WERI-Rb-1 (cell line): ENCODE measurements around the gene FBN3.

Experiments used
- DNase-seq: peaks from one replicate; pipeline ENCODE4 v3.0.0-alpha.2; 2020
- H3K27ac ChIP-seq: fragments of 250-450 bp; sonication (Bioruptor Pico); 2 replicates; pipeline ENCODE4 v1.5.1; 2020; ENCODE audit warnings: mild to moderate bottlenecking, moderate library complexity
- H3K27me3 ChIP-seq: fragments of 250-450 bp; sonication (Bioruptor Pico); 2 replicates; pipeline ENCODE4 v1.5.1; 2021; ENCODE audit warnings: mild to moderate bottlenecking, low read depth, moderate library complexity; ENCODE audit not compliant: insufficient read depth, severe bottlenecking
- H3K36me3 ChIP-seq: fragments of 250-450 bp; sonication (Bioruptor Pico); 2 replicates; pipeline ENCODE4 v1.5.1; 2020; ENCODE audit warnings: mild to moderate bottlenecking, moderate library complexity
- H3K4me3 ChIP-seq: 2 replicates; pipeline ENCODE4 v1.5.1; 2011; ENCODE audit warnings: low read depth, mild to moderate bottlenecking, control low read depth, low read length
- H3K9me3 ChIP-seq: fragments of 250-450 bp; sonication (Bioruptor Pico); 2 replicates; pipeline ENCODE4 v1.5.1; 2021; ENCODE audit warnings: mild to moderate bottlenecking, moderate library complexity; ENCODE audit not compliant: severe bottlenecking
- TF ChIP-seq, protein P1 (sequence below): IDR thresholded peaks from 2 replicates; pipeline ENCODE4 v1.5.1; 2011; ENCODE audit warnings: low read depth, mild to moderate bottlenecking, control low read depth, inconsistent platforms, low read length

Gene FBN3

GRCh38 chr19:8146877-8147581, 2.4 kb downstream of the FBN3 start:
- Histone ChIP-seq H3K27me3 (no peaks in the 10 kb centered on the region), H3K4me3 (no peak overlapping the region), H3K36me3 (no peaks in the 10 kb centered on the region), H3K27ac (no peak overlapping the region), H3K9me3 (no peaks in the 10 kb centered on the region)
- TF ChIP-seq, protein P1, sequence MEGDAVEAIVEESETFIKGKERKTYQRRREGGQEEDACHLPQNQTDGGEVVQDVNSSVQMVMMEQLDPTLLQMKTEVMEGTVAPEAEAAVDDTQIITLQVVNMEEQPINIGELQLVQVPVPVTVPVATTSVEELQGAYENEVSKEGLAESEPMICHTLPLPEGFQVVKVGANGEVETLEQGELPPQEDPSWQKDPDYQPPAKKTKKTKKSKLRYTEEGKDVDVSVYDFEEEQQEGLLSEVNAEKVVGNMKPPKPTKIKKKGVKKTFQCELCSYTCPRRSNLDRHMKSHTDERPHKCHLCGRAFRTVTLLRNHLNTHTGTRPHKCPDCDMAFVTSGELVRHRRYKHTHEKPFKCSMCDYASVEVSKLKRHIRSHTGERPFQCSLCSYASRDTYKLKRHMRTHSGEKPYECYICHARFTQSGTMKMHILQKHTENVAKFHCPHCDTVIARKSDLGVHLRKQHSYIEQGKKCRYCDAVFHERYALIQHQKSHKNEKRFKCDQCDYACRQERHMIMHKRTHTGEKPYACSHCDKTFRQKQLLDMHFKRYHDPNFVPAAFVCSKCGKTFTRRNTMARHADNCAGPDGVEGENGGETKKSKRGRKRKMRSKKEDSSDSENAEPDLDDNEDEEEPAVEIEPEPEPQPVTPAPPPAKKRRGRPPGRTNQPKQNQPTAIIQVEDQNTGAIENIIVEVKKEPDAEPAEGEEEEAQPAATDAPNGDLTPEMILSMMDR = no peak
- no peak for DNase-seq

DNA sequence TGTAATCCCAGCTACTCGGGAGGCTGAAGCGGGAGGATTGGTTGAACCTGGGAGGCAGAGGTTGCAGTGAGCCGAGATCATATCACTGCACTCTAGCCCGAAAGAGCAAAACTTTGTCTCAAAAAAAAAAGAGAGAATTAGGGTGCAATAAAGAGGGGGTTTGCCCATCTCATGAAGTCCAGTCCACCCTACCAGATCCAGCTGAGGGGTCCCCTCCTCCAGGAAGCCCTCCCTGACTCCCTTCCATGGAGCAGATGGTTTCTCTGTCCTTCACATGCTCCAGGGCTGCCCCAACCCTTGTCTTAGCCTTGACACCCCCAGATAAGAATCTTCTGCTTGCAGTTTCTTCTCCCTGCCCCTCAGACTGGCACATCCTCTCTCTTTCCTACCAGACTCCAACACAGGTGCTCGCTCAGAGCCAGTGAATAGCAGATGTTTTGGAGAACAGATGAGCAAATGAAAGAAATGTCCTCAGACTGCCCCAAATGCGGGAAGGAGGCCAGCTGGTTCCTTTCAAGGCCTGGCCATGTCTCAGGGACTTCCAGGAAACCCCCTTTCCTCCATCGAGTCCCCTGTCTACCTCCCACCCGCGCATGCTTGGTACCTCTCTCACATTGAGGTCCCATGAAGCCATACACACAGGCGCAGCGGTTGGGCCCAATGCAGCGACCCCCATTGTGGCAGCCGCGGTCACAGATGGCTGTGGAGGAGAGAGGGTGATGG, 5.0 kb downstream of the FBN3 start:
- no peaks in the 10 kb centered on the region for H3K36me3 ChIP-seq
- no peaks in the 10 kb centered on the region for H3K9me3 ChIP-seq
- H3K4me3 ChIP-seq = no peak overlapping the region
- no peaks in the 10 kb centered on the region for H3K27me3 ChIP-seq
- DNase-seq = no peak
- TF ChIP-seq, protein P1 = no peak
- no peak overlapping the region for H3K27ac ChIP-seq

GRCh38 chr19:8143041-8143440, 6.4 kb downstream of the FBN3 start:
- no peak for DNase-seq
- Histone ChIP-seq H3K27ac (no peak overlapping the region), H3K27me3 (no peaks in the 10 kb centered on the region), H3K4me3 (no peak overlapping the region), H3K9me3 (no peaks in the 10 kb centered on the region), H3K36me3 (no peaks in the 10 kb centered on the region)
- TF ChIP-seq, protein P1 = no peak

DNA sequence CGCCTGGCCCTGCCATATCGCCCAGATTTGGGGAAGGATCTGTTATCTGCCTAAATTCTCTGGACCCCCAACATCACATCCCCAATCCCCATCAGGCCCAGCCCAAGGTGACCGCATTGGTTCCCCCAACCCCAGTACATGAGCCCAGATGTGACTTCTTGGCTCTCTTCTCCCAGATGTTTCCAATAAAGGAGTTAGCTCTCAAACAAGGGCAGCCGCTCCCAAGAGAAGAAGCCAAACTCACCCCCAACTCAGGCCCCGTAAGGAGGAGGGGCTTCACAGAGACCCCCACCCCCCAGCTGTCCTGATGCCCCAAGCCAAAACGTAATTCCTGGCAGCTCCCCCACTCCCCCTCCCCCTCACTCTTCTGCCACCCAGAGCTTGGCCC, 6.9 kb downstream of the FBN3 start:
- DNase-seq = no peak
- Histone ChIP-seq H3K9me3 (no peaks in the 10 kb centered on the region), H3K27ac (no peak overlapping the region), H3K27me3 (no peaks in the 10 kb centered on the region), H3K36me3 (no peaks in the 10 kb centered on the region), H3K4me3 (no peak overlapping the region)
- TF ChIP-seq, protein P1 = no peak

DNA sequence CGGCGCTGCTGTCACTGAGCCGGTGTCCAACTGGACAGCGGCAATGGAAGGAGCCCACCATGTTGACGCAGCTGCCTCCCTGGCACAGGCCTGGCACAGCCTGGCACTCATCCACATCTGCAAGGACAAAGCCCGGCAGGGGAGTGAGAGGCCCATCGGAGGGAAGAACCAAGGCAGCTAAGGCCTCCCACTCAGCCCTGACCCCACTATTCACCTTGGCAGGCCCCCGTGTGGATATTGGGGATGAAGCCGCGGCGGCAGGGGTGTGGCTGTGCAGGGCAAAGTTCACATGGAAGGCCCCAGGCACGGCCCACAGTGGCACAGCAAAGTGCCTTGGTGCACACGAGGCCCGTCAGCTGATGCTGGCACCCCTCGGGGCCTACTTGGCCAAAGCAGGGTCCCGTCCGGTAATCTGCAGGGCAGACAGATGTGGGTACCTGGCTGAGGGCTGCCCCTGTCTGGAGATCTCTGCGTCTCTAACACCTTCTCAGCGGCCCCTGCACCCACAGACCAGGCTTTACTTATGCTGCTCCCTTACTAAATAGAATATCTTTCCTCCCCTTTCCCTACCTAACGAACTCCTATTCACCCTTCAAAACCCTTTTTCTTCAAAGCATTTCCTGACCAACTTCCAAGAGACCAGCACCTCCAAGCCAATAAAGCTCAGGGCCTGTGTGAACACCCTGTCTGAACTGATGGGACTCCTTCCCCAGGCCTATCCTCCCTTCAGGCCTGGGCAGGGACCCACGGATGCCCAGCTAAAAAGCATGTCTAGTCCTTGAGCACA, 7.5 kb downstream of the FBN3 start:
- H3K27ac ChIP-seq = no peak overlapping the region
- H3K4me3 ChIP-seq = no peak overlapping the region
- H3K36me3 ChIP-seq = no peaks in the 10 kb centered on the region
- TF ChIP-seq, protein P1 = no peak
- no peak for DNase-seq
- H3K27me3 ChIP-seq = no peaks in the 10 kb centered on the region
- H3K9me3 ChIP-seq = no peaks in the 10 kb centered on the region
